Chondrocyte (in vitro differentiated cells): ENCODE data around the gene PEAK1. TPM values are rescaled to one million over a fixed set of nuclear protein-coding genes. Genes with fewer than 3 reads are reported as not detected.

Experiments used
- DNase-seq: peaks from one replicate; pipeline ENCODE4 v3.0.0; 2021; ENCODE audit warnings: mixed read lengths, low spot score
- H3K27ac Mint-ChIP-seq: one replicate; pipeline ENCODE4 v1.8.0; 2021; ENCODE audit warnings: mild to moderate bottlenecking, moderate library complexity, mixed read lengths; ENCODE audit not compliant: unreplicated experiment
- H3K27me3 Mint-ChIP-seq: 2 replicates; pipeline ENCODE4 v1.8.0; 2021; ENCODE audit warnings: low read depth, mixed read lengths
- H3K36me3 Mint-ChIP-seq: 2 replicates; pipeline ENCODE4 v1.8.0; 2021; ENCODE audit warnings: low read depth, mixed read lengths
- H3K4me1 Mint-ChIP-seq: 2 replicates; pipeline ENCODE4 v1.8.0; 2021; ENCODE audit warnings: low read depth, mild to moderate bottlenecking, mixed read lengths
- H3K4me3 Mint-ChIP-seq: one replicate; pipeline ENCODE4 v1.8.0; 2021; ENCODE audit warnings: mild to moderate bottlenecking, moderate library complexity, mixed read lengths; ENCODE audit not compliant: unreplicated experiment
- H3K9me3 Mint-ChIP-seq: 2 replicates; pipeline ENCODE4 v1.8.0; 2021; ENCODE audit warnings: low read depth, mixed read lengths
- CTCF ChIP-seq: fragments of 200-600 bp; sonication (generic); IDR thresholded peaks from 2 replicates; pipeline ENCODE4 v1.5.0; 2021; ENCODE audit warnings: antibody characterized with exemption, mild to moderate bottlenecking, moderate library complexity
- total RNA-seq: library from RNA; stranded (reverse); gene quantifications from 3 replicates; pipeline ENCODE4 v1.2.1, GENCODE V29; 2021

PEAK1 gene
- total RNA-seq, 1 donor from 2014 or later: 143 TPM

GRCh38 chr15:77327844-77328529 lies 91.9 kb downstream of the PEAK1 start:
- Mint-ChIP-seq H3K27ac (no peak overlapping the region), H3K27me3 (no peaks in the 10 kb centered on the region), H3K4me1 (peaks cover 47% of the 10 kb centered on the region), H3K9me3 (peaks cover 4% of the 10 kb centered on the region), H3K4me3 (no peak overlapping the region), H3K36me3 (no peaks in the 10 kb centered on the region)
- TF ChIP-seq CTCF: no peak
- no peak for DNase-seq

- Mint-ChIP-seq H3K27me3 (no peaks in the 10 kb centered on the region), H3K27ac (peak overlapping the region; percentile 83), H3K36me3 (no peaks in the 10 kb centered on the region), H3K9me3 (peaks cover 4% of the 10 kb centered on the region), H3K4me1 (peaks cover 44% of the 10 kb centered on the region), H3K4me3 (no peak overlapping the region)
- DNase-seq: no peak
- no peak for TF ChIP-seq CTCF
These were observed 92.7 kb downstream of the PEAK1 start for GRCh38 chr15:77327168-77327567.

- Mint-ChIP-seq H3K27ac (peak overlapping the region; percentile 83), H3K36me3 (peaks cover under 1% of the 10 kb centered on the region), H3K4me1 (peaks cover 48% of the 10 kb centered on the region), H3K27me3 (no peaks in the 10 kb centered on the region), H3K9me3 (peaks cover 4% of the 10 kb centered on the region), H3K4me3 (peak overlapping the region; percentile 22)
- DNase-seq: no peak
- TF ChIP-seq CTCF: no peak
These were observed 93.5 kb downstream of the PEAK1 start for GRCh38 chr15:77326366-77326765.

GRCh38 chr15:77312523-77312922 lies 107.4 kb downstream of the PEAK1 start:
- Mint-ChIP-seq H3K27me3 (no peaks in the 10 kb centered on the region), H3K9me3 (no peaks in the 10 kb centered on the region), H3K36me3 (peaks cover 2% of the 10 kb centered on the region), H3K4me3 (no peak overlapping the region), H3K27ac (peak overlapping the region; percentile 68), H3K4me1 (peaks cover 46% of the 10 kb centered on the region)
- no peak for DNase-seq
- TF ChIP-seq CTCF: no peak

- H3K9me3 Mint-ChIP-seq: no peaks in the 10 kb centered on the region
- DNase-seq: no peak
- H3K27me3 Mint-ChIP-seq: no peaks in the 10 kb centered on the region
- no peak for TF ChIP-seq CTCF
- no peak overlapping the region for H3K4me3 Mint-ChIP-seq
- H3K36me3 Mint-ChIP-seq: peaks cover 2% of the 10 kb centered on the region
- peak overlapping the region; percentile 22 for H3K27ac Mint-ChIP-seq
- H3K4me1 Mint-ChIP-seq: peaks cover 45% of the 10 kb centered on the region
These were observed 108.1 kb downstream of the PEAK1 start for GRCh38 chr15:77311618-77312398.
